Fibroblast of the aortic adventitia (primary cell): ENCODE measurements around the gene SOS1. TPM values are rescaled to one million over a fixed set of nuclear protein-coding genes. Genes with fewer than 3 reads are reported as not detected.

Experiments used
- DNase-seq: peaks from one replicate; pipeline ENCODE4 v3.0.0-alpha.2; 2010; ENCODE audit warnings: low read depth
- H3K4me3 ChIP-seq: 2 replicates; pipeline ENCODE4 v1.5.1; 2011; ENCODE audit warnings: low read depth, mild to moderate bottlenecking, control low read depth, low read length, moderate library complexity
- CTCF ChIP-seq: IDR thresholded peaks from 2 replicates; pipeline ENCODE4 v1.5.1; 2011; ENCODE audit warnings: mild to moderate bottlenecking, low read length, control low read depth, inconsistent platforms; ENCODE audit not compliant: insufficient read depth
- total RNA-seq: library from RNA; depleted of rRNA; stranded (reverse); fragments of >200 nt; gene quantifications from 2 replicates; pipeline ENCODE4 v1.2.3, GENCODE V29; 2012; ENCODE audit warnings: low replicate concordance

SOS1 gene
- total RNA-seq, 1 donor = 27.9 TPM

- peak overlapping the region; percentile 97 for H3K4me3 ChIP-seq
- no peak for DNase-seq
Measured at GRCh38 chr2:39124746-39125057, 3.9 kb upstream of the SOS1 start.

DNA sequence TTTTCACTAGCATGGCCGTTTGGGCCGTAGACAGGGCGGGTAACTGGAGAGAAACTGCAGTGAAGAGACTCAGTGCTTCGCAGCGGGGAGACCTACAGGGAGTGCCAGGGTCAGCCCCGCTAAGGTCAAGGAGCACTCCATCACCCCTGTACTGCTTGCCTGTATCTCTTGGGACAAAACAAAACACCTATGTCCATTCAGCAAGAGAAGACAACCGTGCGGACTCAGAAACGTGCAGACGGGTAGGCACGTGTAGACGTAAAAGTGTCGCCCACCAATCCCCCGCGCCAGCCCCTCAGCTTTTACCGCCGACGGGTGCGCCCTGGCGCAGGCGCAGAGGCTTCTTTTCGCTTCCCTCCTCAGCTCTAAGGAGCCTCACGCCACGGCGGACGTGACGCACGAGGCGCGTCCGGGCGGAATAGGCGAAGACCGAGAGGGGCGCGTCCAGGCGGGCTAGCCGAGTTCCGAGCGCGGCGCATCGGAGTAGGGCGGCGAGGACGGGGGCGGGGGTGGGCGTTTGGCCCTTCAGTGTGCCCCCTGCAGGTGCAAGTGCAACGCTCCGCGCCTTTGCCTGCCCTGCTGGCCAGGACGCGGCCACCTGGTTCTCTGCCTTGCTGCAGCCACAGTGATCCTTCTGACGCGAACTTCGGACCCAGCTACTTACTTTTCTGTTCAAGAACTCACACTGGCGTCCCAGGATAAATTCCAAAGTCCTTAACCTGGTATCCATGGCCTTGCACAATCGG, 3.3 kb upstream of the SOS1 start:
- peak overlapping the region; percentile 97 for H3K4me3 ChIP-seq
- DNase-seq = peak; percentile 93
- peak; percentile 61 for TF ChIP-seq CTCF

More at GRCh38 chr2:39124746-39125057, 3.9 kb upstream of the SOS1 start:
- TF ChIP-seq CTCF = no peak

DNA sequence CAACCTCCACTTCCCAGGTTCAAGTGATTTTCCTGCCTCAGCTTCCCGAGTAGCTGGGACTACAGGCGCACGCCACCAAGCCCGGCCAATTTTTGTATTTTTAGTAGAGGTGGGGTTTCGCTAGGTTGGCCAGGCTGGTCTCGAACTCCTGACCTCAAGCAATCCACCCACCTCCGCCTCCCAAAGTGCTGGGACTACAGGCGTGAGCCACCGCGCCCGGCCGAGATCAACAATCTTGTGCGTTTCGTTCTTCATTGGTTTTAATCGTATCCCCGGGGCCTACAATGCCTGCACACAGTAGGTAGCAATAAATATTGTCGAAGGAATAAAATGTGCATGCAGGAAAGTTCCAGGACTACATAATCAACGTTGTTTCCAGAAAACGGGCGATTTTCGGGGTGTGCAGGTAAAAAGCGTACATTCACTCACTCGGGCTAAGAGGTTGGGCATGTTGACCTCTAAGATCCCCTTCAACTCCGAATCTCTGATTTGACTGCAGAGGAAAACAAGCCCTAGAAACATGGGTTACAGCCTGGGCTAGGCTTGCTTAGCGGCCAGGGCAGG, 2.7 kb upstream of the SOS1 start:
- no peak for DNase-seq
- H3K4me3 ChIP-seq = peak overlapping the region; percentile 97
- TF ChIP-seq CTCF = no peak

- peak overlapping the region; percentile 89 for H3K4me3 ChIP-seq
- peak; percentile 71 for DNase-seq
- TF ChIP-seq CTCF = no peak
Measured at GRCh38 chr2:39121523-39122063, 742 bp upstream of the SOS1 start.

- no peak for DNase-seq
- H3K4me3 ChIP-seq = peak overlapping the region; percentile 89
- no peak for TF ChIP-seq CTCF
Measured at GRCh38 chr2:39120521-39120770, 405 bp downstream of the SOS1 start.

GRCh38 chr2:39119732-39120520, 925 bp downstream of the SOS1 start:
- peak; percentile 15 for TF ChIP-seq CTCF
- DNase-seq = peak; percentile 49
- peak overlapping the region; percentile 89 for H3K4me3 ChIP-seq
